Neural cell (in vitro differentiated cells): ENCODE measurements around the gene CPAMD8.

Experiments
- POLR2AphosphoS5 ChIP-seq: IDR thresholded peaks from 2 replicates; pipeline ENCODE4 v1.6.1; 2012
- TAF1 ChIP-seq: IDR thresholded peaks from 2 replicates; pipeline ENCODE4 v1.6.1; 2012; ENCODE audit warnings: low read depth
- TF ChIP-seq, protein P1 (sequence below): fragments of 450-650 bp; IDR thresholded peaks from 2 replicates; pipeline ENCODE4 v1.5.1; 2014; ENCODE audit warnings: antibody characterized with exemption, mild to moderate bottlenecking, moderate library complexity; ENCODE audit not compliant: poor library complexity, severe bottlenecking

DNA sequence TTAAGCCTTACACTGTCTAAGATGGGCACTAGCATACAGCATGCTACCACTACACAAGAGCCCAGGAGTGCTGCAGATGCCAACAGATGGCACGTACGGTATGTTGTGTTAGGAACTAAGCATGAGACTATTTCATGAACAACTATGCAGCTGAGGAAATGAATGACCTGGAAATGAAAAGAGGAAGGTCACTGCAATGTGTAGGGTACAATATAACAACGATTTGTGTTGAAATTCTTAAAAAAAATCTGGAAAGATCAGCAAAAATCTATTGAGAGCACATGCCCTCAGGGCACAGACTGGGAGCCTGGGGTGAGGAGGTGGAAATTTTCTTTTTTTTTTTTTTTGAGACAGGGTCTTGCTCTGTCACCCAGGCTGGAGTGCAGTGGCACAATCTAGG, 34.2 kb upstream of the CPAMD8 start:
- TF ChIP-seq, protein P1, sequence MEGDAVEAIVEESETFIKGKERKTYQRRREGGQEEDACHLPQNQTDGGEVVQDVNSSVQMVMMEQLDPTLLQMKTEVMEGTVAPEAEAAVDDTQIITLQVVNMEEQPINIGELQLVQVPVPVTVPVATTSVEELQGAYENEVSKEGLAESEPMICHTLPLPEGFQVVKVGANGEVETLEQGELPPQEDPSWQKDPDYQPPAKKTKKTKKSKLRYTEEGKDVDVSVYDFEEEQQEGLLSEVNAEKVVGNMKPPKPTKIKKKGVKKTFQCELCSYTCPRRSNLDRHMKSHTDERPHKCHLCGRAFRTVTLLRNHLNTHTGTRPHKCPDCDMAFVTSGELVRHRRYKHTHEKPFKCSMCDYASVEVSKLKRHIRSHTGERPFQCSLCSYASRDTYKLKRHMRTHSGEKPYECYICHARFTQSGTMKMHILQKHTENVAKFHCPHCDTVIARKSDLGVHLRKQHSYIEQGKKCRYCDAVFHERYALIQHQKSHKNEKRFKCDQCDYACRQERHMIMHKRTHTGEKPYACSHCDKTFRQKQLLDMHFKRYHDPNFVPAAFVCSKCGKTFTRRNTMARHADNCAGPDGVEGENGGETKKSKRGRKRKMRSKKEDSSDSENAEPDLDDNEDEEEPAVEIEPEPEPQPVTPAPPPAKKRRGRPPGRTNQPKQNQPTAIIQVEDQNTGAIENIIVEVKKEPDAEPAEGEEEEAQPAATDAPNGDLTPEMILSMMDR: no peak
- no peak for TF ChIP-seq TAF1
- no peak for TF ChIP-seq POLR2AphosphoS5
